Natural killer cell (primary cell): ENCODE measurements around the gene MBP. TPM values are rescaled to one million over a fixed set of nuclear protein-coding genes. Genes with fewer than 3 reads are reported as not detected.

Experiments used
- ATAC-seq, 3 donors: fragments of 150-1000 bp in 2 of 3; fragments of 200-7000 bp in 1 of 3; cut with Tn5 transposase; 1 replicate in 1 of 3; 2 replicates in 2 of 3; pipeline ENCODE4 v1.10.0; 2021; ENCODE audit warnings: mild to moderate bottlenecking in 2 of 3, moderate library complexity in 2 of 3
- DNase-seq, 2 donors: peaks; one replicate each; pipeline versions ENCODE4 v3.0.0 to v3.0.0-alpha.2; 2013 to 2021; ENCODE audit warnings: mixed read lengths in 1 of 2
- H3K27ac ChIP-seq: one replicate; pipeline ENCODE4 v1.5.1; 2013; ENCODE audit warnings: mild to moderate bottlenecking, low read length
- H3K27me3 ChIP-seq: one replicate; pipeline ENCODE4 v1.6.1; 2013; ENCODE audit warnings: low read length; ENCODE audit not compliant: control insufficient read depth, insufficient read depth
- H3K36me3 ChIP-seq: one replicate; pipeline ENCODE4 v1.6.1; 2013; ENCODE audit warnings: low read length; ENCODE audit not compliant: control insufficient read depth, insufficient read depth
- H3K4me1 ChIP-seq: one replicate; pipeline ENCODE4 v1.6.1; 2013; ENCODE audit warnings: low read length; ENCODE audit not compliant: control insufficient read depth, insufficient read depth
- H3K4me3 ChIP-seq: one replicate; pipeline ENCODE4 v1.5.1; 2013; ENCODE audit warnings: low read length
- H3K9me3 ChIP-seq: one replicate; pipeline ENCODE4 v1.6.1; 2013; ENCODE audit warnings: low read length; ENCODE audit not compliant: control insufficient read depth, insufficient read depth
- H3K27ac Mint-ChIP-seq, 2 donors: one replicate each; pipeline ENCODE4 v1.8.0; 2022; ENCODE audit warnings: mild to moderate bottlenecking in 2 of 2, mixed read lengths in 2 of 2, moderate library complexity in 1 of 2
- H3K27me3 Mint-ChIP-seq, 2 donors: one replicate each; pipeline ENCODE4 v1.8.0; 2022; ENCODE audit warnings: low read depth in 2 of 2, mixed read lengths in 2 of 2
- H3K36me3 Mint-ChIP-seq: one replicate; pipeline ENCODE4 v1.8.0; 2022; ENCODE audit warnings: mixed read lengths
- H3K4me1 Mint-ChIP-seq, 2 donors: one replicate each; pipeline ENCODE4 v1.8.0; 2022; ENCODE audit warnings: mixed read lengths in 2 of 2
- H3K4me3 Mint-ChIP-seq: one replicate; pipeline ENCODE4 v1.8.0; 2022; ENCODE audit warnings: mild to moderate bottlenecking, moderate library complexity, mixed read lengths
- H3K9me3 Mint-ChIP-seq, 2 donors: one replicate each; pipeline ENCODE4 v1.8.0; 2022; ENCODE audit warnings: mixed read lengths in 2 of 2
- WGBS: methylation state at CpG from one replicate; pipeline ENCODE4 v1.1.7; 2013; ENCODE audit warnings: missing lambda C conversion rate; ENCODE audit not compliant: insufficient coverage; 5-methylcytosine and 5-hydroxymethylcytosine counted together
- intact Hi-C: fragments of 100-400 bp; cut with micrococcal nuclease; formaldehyde crosslinking; loops from one replicate; pipeline ENCODE4 v1.14.2; 2022
- total RNA-seq, 4 donors: library from RNA; stranded (reverse); fragments of 120-200 nt in 1 of 4; gene quantifications; one replicate each; pipeline versions ENCODE4 v1.2.3 to v1.2.4, GENCODE V29; 2013 to 2022
- TF ChIP-seq, protein P1 (sequence below): fragments of 200-600 bp; IDR thresholded peaks from one replicate; pipeline ENCODE4 v1.8.0; 2022; ENCODE audit warnings: antibody characterized with exemption

The MBP gene
- total RNA-seq, 3 donors from 2014 or later (not counting 1 experiment from before 2014, with no cell fraction given), result 183 to 344 (median 325) TPM

DNA sequence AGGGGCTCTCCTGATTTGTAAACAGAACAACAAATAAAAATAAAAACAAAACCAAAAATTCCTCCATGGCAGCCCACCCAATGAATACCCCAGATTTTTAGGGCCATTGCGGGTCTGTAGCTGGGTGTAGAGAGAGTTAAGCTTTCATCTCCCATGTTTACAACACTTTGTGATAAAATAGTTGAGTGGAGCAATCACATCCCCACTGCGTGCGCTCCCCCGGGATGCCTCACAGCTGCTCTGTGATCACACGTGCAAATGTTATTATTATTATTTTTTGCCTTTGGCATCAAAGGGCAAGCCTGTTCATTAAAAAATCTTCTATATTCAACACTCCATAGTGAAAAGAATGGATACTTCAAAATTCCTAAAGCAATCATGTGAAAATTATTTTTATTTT, 118.0 kb downstream of the MBP start:
- peaks cover 28% of the 10 kb centered on the region for H3K4me1 ChIP-seq
- Mint-ChIP-seq H3K27me3 (no peaks in the 10 kb centered on the region), H3K4me1 (peaks cover 77 to 78% of the 10 kb centered on the region in 2 donors), H3K27ac (peak overlapping the region; percentile 10 to 86), H3K9me3 (peaks cover 0 to 2% of the 10 kb centered on the region in 2 donors), H3K4me3 (no peak overlapping the region), H3K36me3 (peaks cover 8% of the 10 kb centered on the region)
- H3K4me3 ChIP-seq, result no peak overlapping the region
- ATAC-seq (no peak), DNase-seq (no peak)
- peaks cover 81% of the 10 kb centered on the region for H3K36me3 ChIP-seq
- TF ChIP-seq, protein P1, sequence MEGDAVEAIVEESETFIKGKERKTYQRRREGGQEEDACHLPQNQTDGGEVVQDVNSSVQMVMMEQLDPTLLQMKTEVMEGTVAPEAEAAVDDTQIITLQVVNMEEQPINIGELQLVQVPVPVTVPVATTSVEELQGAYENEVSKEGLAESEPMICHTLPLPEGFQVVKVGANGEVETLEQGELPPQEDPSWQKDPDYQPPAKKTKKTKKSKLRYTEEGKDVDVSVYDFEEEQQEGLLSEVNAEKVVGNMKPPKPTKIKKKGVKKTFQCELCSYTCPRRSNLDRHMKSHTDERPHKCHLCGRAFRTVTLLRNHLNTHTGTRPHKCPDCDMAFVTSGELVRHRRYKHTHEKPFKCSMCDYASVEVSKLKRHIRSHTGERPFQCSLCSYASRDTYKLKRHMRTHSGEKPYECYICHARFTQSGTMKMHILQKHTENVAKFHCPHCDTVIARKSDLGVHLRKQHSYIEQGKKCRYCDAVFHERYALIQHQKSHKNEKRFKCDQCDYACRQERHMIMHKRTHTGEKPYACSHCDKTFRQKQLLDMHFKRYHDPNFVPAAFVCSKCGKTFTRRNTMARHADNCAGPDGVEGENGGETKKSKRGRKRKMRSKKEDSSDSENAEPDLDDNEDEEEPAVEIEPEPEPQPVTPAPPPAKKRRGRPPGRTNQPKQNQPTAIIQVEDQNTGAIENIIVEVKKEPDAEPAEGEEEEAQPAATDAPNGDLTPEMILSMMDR, result no peak
- H3K9me3 ChIP-seq, result no peaks in the 10 kb centered on the region
- intact Hi-C loops, result no loop called here
- no peaks in the 10 kb centered on the region for H3K27me3 ChIP-seq
- WGBS, result 100% methylated on average over 4 of the region's 5 CpGs
- no peak overlapping the region for H3K27ac ChIP-seq

DNA sequence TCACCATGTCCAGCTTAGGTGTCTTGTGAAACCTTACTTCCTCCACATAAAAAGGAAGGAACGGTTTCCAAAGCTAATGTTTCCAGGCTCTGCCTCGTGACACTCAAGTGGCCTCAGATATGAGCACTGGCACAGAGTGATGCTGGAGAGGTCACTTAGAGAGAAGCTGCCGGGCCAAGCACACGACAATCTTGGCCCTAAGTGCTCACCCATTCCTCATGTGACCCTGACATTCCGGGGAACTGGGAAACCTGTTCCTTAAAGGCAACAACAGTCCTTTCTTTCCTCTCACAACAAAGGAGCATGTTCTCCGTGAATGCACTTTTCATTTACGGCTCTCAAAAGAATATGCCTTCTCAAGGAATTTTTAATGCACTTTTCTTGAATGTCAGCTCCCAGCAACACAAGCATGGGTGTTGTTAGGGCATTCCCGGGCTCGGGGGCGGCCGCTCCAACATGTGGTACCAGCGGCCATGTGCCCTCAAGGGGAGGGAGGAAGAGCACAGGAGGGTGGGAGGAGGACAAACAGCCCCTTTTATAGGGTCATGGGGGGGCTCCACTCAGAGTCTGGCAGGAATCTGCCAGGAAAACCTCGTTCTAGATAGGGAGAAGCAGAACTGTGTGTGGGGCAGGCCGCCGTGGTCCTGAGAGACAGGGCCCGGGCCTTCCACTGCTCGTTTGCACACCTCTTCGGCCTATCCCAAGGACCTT, 118.6 kb downstream of the MBP start:
- no peak overlapping the region for H3K4me3 ChIP-seq
- peaks cover 83% of the 10 kb centered on the region for H3K36me3 ChIP-seq
- WGBS, result 91% methylated on average over 18 of the region's 18 CpGs
- TF ChIP-seq, protein P1, result no peak
- intact Hi-C loops, result no loop called here
- H3K4me1 ChIP-seq, result peaks cover 29% of the 10 kb centered on the region
- H3K9me3 Mint-ChIP-seq, result peaks cover 0 to 2% of the 10 kb centered on the region in 2 donors
- H3K27ac ChIP-seq, result no peak overlapping the region
- ATAC-seq (no peak), DNase-seq (no peak)
- H3K27me3 Mint-ChIP-seq, result no peaks in the 10 kb centered on the region
- peaks cover 8% of the 10 kb centered on the region for H3K36me3 Mint-ChIP-seq
- peaks cover 76 to 77% of the 10 kb centered on the region in 2 donors for H3K4me1 Mint-ChIP-seq
- H3K27me3 ChIP-seq, result no peaks in the 10 kb centered on the region
- no peaks in the 10 kb centered on the region for H3K9me3 ChIP-seq
- H3K27ac Mint-ChIP-seq, result peak overlapping the region; percentile 10 to 86
- no peak overlapping the region for H3K4me3 Mint-ChIP-seq

DNA sequence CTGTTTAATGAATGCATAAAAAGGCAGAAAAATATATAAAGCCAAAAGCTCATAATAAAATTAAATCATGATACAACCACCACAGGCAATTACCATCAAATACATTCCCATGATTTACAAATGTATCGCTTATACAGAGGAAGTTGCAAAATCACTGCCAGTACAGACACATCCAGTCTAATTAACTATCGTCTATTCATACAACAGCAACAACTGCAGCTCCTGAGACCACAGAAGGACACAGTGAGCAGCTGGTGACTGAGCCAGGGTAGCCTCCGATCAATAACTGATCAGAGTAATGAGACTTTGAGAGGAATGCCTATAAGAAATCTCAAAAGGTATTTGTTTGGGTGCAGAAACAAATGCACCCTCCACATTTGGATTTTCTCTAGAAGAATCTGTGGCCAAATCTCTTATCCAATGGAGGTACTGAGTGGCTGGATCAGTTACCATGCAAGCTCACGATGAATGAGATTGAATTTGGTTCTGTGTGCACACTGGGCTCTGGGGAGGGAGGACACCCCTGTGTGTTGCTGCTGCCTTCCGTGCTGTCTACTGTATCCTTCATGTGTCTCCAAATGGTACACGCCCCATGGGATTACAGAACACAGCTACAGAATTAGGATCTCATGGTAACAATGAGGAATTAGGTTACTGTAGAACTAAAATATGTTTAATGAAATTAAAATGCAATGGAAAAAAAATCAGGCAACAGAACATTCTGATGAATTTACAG, 119.6 kb downstream of the MBP start:
- Mint-ChIP-seq H3K36me3 (peaks cover 8% of the 10 kb centered on the region), H3K27ac (peak overlapping the region; percentile 10 to 86), H3K27me3 (no peaks in the 10 kb centered on the region), H3K4me3 (no peak overlapping the region), H3K4me1 (peaks cover 73 to 81% of the 10 kb centered on the region in 2 donors), H3K9me3 (no peaks in the 10 kb centered on the region)
- Histone ChIP-seq H3K27me3 (no peaks in the 10 kb centered on the region), H3K9me3 (no peaks in the 10 kb centered on the region), H3K4me1 (peaks cover 37% of the 10 kb centered on the region), H3K36me3 (peaks cover 88% of the 10 kb centered on the region), H3K27ac (no peak overlapping the region), H3K4me3 (no peak overlapping the region)
- 89% methylated on average over 6 of the region's 6 CpGs for WGBS
- TF ChIP-seq, protein P1, result no peak
- intact Hi-C loops, result no loop called here
- no peak for ATAC-seq
- no peak for DNase-seq
